ENCODE measurements around the gene WNK2. TPM values are rescaled to one million over a fixed set of nuclear protein-coding genes. Genes with fewer than 3 reads are reported as not detected.

The WNK2 gene
- total and polyA plus RNA-seq, 2 of the 4 experiments (the other 2 are of a cell fraction): not detected

DNA sequence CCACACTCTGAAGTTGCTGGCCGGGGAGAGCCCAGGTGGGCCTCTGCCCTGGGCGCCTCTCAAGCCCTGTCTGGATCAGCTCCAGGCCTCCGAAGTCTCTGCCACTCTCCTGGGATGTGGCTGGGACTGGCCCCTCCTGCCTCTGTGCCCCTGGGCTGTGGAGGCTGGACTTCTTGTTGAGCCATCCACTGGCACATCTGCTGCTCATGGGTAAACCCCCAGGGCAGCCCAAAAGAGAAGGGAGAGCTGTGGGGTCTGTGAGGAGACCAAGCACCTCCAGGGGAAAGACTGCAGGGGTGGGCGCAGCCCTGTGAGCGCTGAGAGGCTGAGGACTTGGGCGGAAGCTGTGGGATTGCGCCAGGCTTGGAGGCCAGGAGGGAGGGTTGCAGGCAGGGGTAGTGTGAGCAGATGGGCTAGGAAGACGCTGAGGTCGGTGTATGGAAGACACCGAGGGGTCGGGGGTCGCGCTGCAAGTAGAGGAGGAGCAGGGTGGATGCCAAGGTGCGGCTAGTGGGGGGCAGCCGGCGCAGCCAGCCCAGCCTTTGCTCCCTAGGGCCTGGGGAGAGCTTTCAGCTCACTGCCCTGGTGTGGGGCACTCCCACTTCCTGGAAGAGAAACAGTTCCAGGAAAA is 118.1 kb downstream of the WNK2 start:
- Histone ChIP-seq H2BK5ac (ENCODE audit: low read depth, low read length, poor library complexity, severe bottlenecking) (no peak overlapping the region), H2BK120ac (ENCODE audit: low read depth, low read length) (no peak overlapping the region), H2BK20ac (ENCODE audit: low read depth, low read length) (no peak overlapping the region), H3K36me3 (ENCODE audit: control insufficient read depth, insufficient read depth, low read length) (no peaks in the 10 kb centered on the region), H3K14ac (replicated peaks; ENCODE audit: low read depth, low read length) (no peak overlapping the region), H3K4ac (ENCODE audit: low read depth, low read length) (no peak overlapping the region), H3K9me1 (ENCODE audit: insufficient read depth, low read length) (no peaks in the 10 kb centered on the region), H3K18ac (ENCODE audit: low read depth, low read length) (no peak overlapping the region), H3K4me2 (ENCODE audit: low read depth, low read length) (no peak overlapping the region), H2AFZ (replicated peaks; ENCODE audit: low read length, poor library complexity) (no peak overlapping the region), H3K27me3 (ENCODE audit: control insufficient read depth, insufficient read depth, low read length) (peaks cover 12% of the 10 kb centered on the region; the same call in 1 of the 2 replicates), H3K56ac (ENCODE audit: extremely low read depth, insufficient read depth, low read length) (no peak overlapping the region), H3K4me1 (ENCODE audit: control insufficient read depth, insufficient read depth, low read length) (no peaks in the 10 kb centered on the region), H4K91ac (ENCODE audit: insufficient read depth, low read depth, low read length) (no peak overlapping the region), H3K4me3 (ENCODE audit: insufficient read depth, low read depth, low read length) (no peak overlapping the region), H4K8ac (ENCODE audit: low read depth in 2 of 2, low read length in 2 of 2) (no peak overlapping the region), H4K20me1 (ENCODE audit: insufficient read depth, low read length) (no peaks in the 10 kb centered on the region), H3K27ac (ENCODE audit: insufficient read depth, low read length) (no peak overlapping the region), H2AK9ac (replicated peaks; ENCODE audit: low read depth, low read length, poor library complexity) (no peak overlapping the region), H3K9me3 (ENCODE audit: control insufficient read depth, insufficient read depth, low read length) (no peaks in the 10 kb centered on the region), H3K79me1 (ENCODE audit: low read depth in 1 of 2, low read length in 2 of 2) (no peaks in the 10 kb centered on the region), H4K5ac (ENCODE audit: low read depth, low read length) (no peak overlapping the region), H2AK5ac (ENCODE audit: low read depth, low read length) (no peak overlapping the region), H3K23ac (ENCODE audit: low read depth, low read length) (no peak overlapping the region), H2BK15ac (ENCODE audit: low read depth, low read length) (no peak overlapping the region), H3K9ac (ENCODE audit: low read depth, low read length) (no peak overlapping the region)
- WGBS, 2 experiments (ENCODE audit: extremely low coverage in 2 of 2, insufficient read length in 1 of 2): 61% methylated on average over 3 of the region's 16 CpGs; no CpG with 5 or more reads in 1 of the 2 experiments
- no TSS peak for BruUV-seq (replicated peaks)
- ChIA-PET CTCF (interaction anchor here (0.6 to 1.4 kb wide), 5 partner anchors 10 to 345 kb away, joined by 3 to 8 read pairs (median 3); no protein-coding TSS in a partner anchor), POLR2A (ENCODE audit: unreplicated experiment) (interaction anchor here (0.6 kb wide), 1 partner anchor 144 kb away, joined by 5 read pairs; no protein-coding TSS in a partner anchor)
- DNase-seq (no peak), ATAC-seq (ENCODE audit: low read depth) (no peak)
- no peak for TF ChIP-seq MXI1 (IDR thresholded peaks at IDR 0.05; ENCODE audit: borderline replicate concordance, low read depth, low read length)
- TF ChIP-seq, protein P1, sequence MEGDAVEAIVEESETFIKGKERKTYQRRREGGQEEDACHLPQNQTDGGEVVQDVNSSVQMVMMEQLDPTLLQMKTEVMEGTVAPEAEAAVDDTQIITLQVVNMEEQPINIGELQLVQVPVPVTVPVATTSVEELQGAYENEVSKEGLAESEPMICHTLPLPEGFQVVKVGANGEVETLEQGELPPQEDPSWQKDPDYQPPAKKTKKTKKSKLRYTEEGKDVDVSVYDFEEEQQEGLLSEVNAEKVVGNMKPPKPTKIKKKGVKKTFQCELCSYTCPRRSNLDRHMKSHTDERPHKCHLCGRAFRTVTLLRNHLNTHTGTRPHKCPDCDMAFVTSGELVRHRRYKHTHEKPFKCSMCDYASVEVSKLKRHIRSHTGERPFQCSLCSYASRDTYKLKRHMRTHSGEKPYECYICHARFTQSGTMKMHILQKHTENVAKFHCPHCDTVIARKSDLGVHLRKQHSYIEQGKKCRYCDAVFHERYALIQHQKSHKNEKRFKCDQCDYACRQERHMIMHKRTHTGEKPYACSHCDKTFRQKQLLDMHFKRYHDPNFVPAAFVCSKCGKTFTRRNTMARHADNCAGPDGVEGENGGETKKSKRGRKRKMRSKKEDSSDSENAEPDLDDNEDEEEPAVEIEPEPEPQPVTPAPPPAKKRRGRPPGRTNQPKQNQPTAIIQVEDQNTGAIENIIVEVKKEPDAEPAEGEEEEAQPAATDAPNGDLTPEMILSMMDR (conservative IDR thresholded peaks at IDR 0.05; ENCODE audit: low read depth, low read length): no peak
- no peak for TF ChIP-seq MAZ (IDR thresholded peaks at IDR 0.05; ENCODE audit: borderline replicate concordance, low read depth, low read length)
- TF ChIP-seq RFX5 (IDR thresholded peaks at IDR 0.05; ENCODE audit: low read depth, low read length): no peak
- in situ Hi-C loops (cut with MboI; ENCODE audit: low sequenced_read_pairs) (loop anchor here (25.0 kb wide), 2 partner anchors 110 to 290 kb away; no protein-coding TSS in a partner anchor), dilution Hi-C loops (cut with HindIII; ENCODE audit: low sequenced_read_pairs, unreplicated experiment) (no loop called here), intact Hi-C loops (cut with micrococcal nuclease) (loop anchor here (1.0 kb wide), 1 partner anchor 142 kb away; no protein-coding TSS in a partner anchor)

Measured in IMR-90 (cell line).